ENCODE results near the gene C22orf31. TPM values are rescaled to one million over a fixed set of nuclear protein-coding genes. Genes with fewer than 3 reads are reported as not detected.

C22orf31 gene
- total RNA-seq, 1 experiment from 2014 or later: not detected

DNA sequence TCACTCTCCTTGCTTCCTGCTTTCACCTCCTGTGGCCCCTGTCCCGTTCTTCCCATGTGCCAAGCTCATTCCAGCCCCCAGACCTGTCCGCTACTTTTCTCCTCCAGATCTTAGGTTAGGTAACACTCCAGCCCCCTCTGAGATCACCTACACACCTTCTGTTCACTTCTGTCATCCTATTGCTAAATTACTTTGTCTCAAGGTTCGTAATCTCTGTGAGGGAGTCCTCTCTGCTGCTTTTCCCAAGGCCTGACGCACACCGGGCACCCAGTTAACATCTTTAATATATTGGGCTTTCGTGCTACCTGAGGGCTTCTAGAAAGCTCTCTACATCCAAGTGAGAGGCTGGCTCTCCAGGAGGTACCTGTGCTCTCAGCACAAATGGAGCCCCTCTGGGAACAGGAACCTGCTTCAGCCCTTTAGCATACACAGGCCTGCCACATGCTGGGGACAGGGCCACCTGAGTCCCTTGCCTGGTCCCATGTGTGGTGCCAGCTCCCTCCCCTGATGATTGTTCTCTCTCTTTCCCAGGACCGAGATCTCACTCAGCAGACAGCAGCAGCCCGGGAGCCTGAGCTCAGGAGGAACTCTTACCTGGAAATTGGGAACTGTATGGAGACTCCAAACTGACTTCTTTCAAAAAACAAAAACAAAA, 8.5 kb downstream of the C22orf31 start:
- intact Hi-C loops (cut with micrococcal nuclease; ENCODE audit: unreplicated experiment): no loop called here
- no peak for DNase-seq (ENCODE audit: low spot score)
- no TSS peak for BruUV-seq (replicated peaks)
- Histone ChIP-seq H3K36me3 (ENCODE audit: insufficient read depth, low read length, poor library complexity, severe bottlenecking) (peaks cover 6% of the 10 kb centered on the region), H3K27ac (ENCODE audit: low read depth, low read length, poor library complexity, severe bottlenecking) (no peak overlapping the region), H3K4me3 (ENCODE audit: low read depth, low read length, poor library complexity, severe bottlenecking) (no peak overlapping the region), H3K4me1 (ENCODE audit: insufficient read depth, low read length, poor library complexity, severe bottlenecking) (no peaks in the 10 kb centered on the region), H3K9me3 (ENCODE audit: low read depth, low read length, poor library complexity, severe bottlenecking) (no peaks in the 10 kb centered on the region), H3K27me3 (replicated peaks; ENCODE audit: insufficient read depth, low read depth, low read length, poor library complexity) (no peaks in the 10 kb centered on the region)
- ChIA-PET CTCF (interaction anchor here (0.6 kb wide), 1 partner anchor 58 kb away, joined by 3 read pairs; no protein-coding TSS in a partner anchor), POLR2A (ENCODE audit: low non-redundant PET) (no interaction called here)
- TF ChIP-seq EZH2 (IDR thresholded peaks at IDR 0.05; ENCODE audit: borderline replicate concordance, low read depth, low read length, poor library complexity, severe bottlenecking) (no peak), CTCF (conservative IDR thresholded peaks at IDR 0.05; ENCODE audit: low read depth, low read length) (no peak)

DNA sequence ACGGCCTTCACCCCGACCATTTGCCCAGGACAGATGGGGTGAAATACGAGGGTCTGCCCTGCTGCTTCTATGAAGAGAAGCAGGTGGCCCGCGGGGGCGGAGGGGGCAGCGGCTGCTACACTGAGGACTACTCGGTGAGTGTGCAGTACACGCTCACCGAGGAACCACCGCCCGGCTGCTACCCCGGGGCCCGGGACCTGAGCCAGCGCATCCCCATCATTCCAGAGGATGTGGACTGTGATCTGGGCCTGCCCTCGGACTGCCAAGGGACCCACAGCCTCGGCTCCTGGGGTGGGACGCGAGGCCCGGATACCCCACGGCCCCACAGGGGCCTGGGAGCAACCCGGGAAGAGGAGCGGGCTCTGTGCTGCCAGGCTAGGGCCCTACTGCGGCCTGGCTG, 11.2 kb downstream of the C22orf31 start:
- intact Hi-C loops (cut with micrococcal nuclease; ENCODE audit: unreplicated experiment): no loop called here
- BruUV-seq (replicated peaks): no TSS peak
- ChIA-PET CTCF (no interaction called here), POLR2A (ENCODE audit: low non-redundant PET) (no interaction called here)
- TF ChIP-seq CTCF (conservative IDR thresholded peaks at IDR 0.05; ENCODE audit: low read depth, low read length) (no peak), EZH2 (IDR thresholded peaks at IDR 0.05; ENCODE audit: borderline replicate concordance, low read depth, low read length, poor library complexity, severe bottlenecking) (no peak)
- Histone ChIP-seq H3K27me3 (replicated peaks; ENCODE audit: insufficient read depth, low read depth, low read length, poor library complexity) (no peaks in the 10 kb centered on the region), H3K36me3 (ENCODE audit: insufficient read depth, low read length, poor library complexity, severe bottlenecking) (peaks cover 9% of the 10 kb centered on the region), H3K4me1 (ENCODE audit: insufficient read depth, low read length, poor library complexity, severe bottlenecking) (no peaks in the 10 kb centered on the region), H3K9me3 (ENCODE audit: low read depth, low read length, poor library complexity, severe bottlenecking) (no peaks in the 10 kb centered on the region), H3K4me3 (ENCODE audit: low read depth, low read length, poor library complexity, severe bottlenecking) (no peak overlapping the region), H3K27ac (ENCODE audit: low read depth, low read length, poor library complexity, severe bottlenecking) (no peak overlapping the region)
- DNase-seq (ENCODE audit: low spot score): no peak

- H3K4me1 ChIP-seq (ENCODE audit: insufficient read depth, low read length, poor library complexity, severe bottlenecking): no peaks in the 10 kb centered on the region
- ChIA-PET POLR2A (ENCODE audit: low non-redundant PET) (no interaction called here), CTCF (no interaction called here)
- TF ChIP-seq CTCF (conservative IDR thresholded peaks at IDR 0.05; ENCODE audit: low read depth, low read length): no peak
- no peak for TF ChIP-seq EZH2 (IDR thresholded peaks at IDR 0.05; ENCODE audit: borderline replicate concordance, low read depth, low read length, poor library complexity, severe bottlenecking)
- no peak overlapping the region for H3K4me3 ChIP-seq (ENCODE audit: low read depth, low read length, poor library complexity, severe bottlenecking)
- peaks cover 9% of the 10 kb centered on the region for H3K36me3 ChIP-seq (ENCODE audit: insufficient read depth, low read length, poor library complexity, severe bottlenecking)
- DNase-seq (ENCODE audit: low spot score): no peak
- H3K9me3 ChIP-seq (ENCODE audit: low read depth, low read length, poor library complexity, severe bottlenecking): no peaks in the 10 kb centered on the region
- intact Hi-C loops (cut with micrococcal nuclease; ENCODE audit: unreplicated experiment): loop anchor here (10.0 kb wide), 1 partner anchor 195 kb away; no protein-coding TSS in a partner anchor
- H3K27ac ChIP-seq (ENCODE audit: low read depth, low read length, poor library complexity, severe bottlenecking): no peak overlapping the region
- H3K27me3 ChIP-seq (replicated peaks; ENCODE audit: insufficient read depth, low read depth, low read length, poor library complexity): no peaks in the 10 kb centered on the region
- no TSS peak for BruUV-seq (replicated peaks)
Measured at GRCh38 chr22:29049655-29050263, 11.9 kb downstream of the C22orf31 start.
